ENCODE results near the gene ZNF579. TPM values are rescaled to one million over a fixed set of nuclear protein-coding genes. Genes with fewer than 3 reads are reported as not detected.

The ZNF579 gene
- total and polyA plus RNA-seq, 7 donors: 4.2 to 81.6 (median 22.9) TPM

DNA sequence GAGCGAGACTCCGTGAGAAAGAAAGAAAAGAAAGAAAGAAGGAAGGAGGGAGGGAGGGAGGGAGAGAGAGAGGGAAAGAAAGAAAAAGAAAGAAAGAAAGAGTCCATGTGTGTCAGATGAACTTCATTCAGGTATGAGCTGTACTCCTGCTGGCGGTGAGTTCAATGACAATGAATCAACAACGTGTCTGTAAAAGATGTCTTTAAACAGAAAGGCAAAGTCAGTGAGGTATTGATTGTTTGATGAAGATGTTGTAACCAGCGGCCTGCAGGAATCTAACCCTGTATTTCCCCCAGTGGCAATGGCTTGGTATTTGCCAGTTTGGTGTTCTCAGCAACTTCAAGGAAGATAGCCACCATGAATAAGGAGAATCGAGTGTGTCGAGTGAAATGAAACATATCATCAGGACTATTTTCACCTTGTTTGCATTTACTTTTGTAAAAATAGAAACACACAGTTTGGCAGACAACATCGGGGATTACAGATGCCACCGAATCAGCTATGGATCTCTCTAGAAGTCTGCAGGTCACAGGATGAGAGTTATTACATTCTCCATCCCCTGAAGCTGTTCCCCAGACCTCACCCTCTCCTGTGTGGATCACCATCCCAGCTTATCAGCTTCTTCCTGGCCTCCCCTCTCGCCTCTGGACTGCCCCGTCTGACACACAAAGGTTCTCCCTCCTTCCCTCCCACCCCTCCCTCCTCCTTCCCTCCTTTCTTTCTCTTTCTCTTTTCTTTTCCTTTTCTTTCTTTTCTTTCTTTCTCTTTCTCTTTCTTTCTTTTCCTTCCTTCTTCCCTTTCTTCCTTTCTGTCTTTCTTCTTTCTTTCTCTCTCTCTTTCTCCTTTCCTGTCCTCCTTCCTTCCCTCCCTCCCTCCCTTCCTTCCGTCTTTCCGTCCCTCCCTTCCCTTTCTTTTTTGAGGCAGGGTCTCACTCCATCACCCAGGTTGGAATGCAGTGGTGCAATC is 27.1 kb downstream of the ZNF579 start:
- no peak for TF ChIP-seq CTCF (IDR thresholded peaks at IDR 0.05)
- H3K4me3 ChIP-seq: no peak overlapping the region
- DNase-seq: no peak
- H3K9me3 ChIP-seq: no peaks in the 10 kb centered on the region
- no peaks in the 10 kb centered on the region for H3K36me3 ChIP-seq (ENCODE audit: insufficient read depth in 1 of 2, low read depth in 1 of 2)
- peaks cover 56% of the 10 kb centered on the region for H3K4me1 ChIP-seq
- intact Hi-C loops (cut with DNase I): no loop called here
- WGBS, 3 donors: 35 to 49% (median 37%) methylated on average over 13 of the region's 13 CpGs
- H3K27ac ChIP-seq: peak overlapping the region; percentile 80
- no peaks in the 10 kb centered on the region for H3K27me3 ChIP-seq (ENCODE audit: insufficient read depth in 3 of 3, low read length in 2 of 3)
- no peak for ATAC-seq

GRCh38 chr19:55552620-55553019 is 28.0 kb downstream of the ZNF579 start:
- TF ChIP-seq CTCF (IDR thresholded peaks at IDR 0.05): no peak
- Histone ChIP-seq H3K27me3 (ENCODE audit: insufficient read depth in 3 of 3, low read length in 2 of 3) (no peaks in the 10 kb centered on the region), H3K36me3 (ENCODE audit: insufficient read depth in 1 of 2, low read depth in 1 of 2) (no peaks in the 10 kb centered on the region), H3K4me3 (no peak overlapping the region), H3K9me3 (no peaks in the 10 kb centered on the region), H3K27ac (peak overlapping the region; percentile 80), H3K4me1 (peaks cover 56% of the 10 kb centered on the region)
- DNase-seq (no peak), ATAC-seq (no peak)
- 42 to 60% (median 48%) methylated on average over 13 of the region's 13 CpGs for WGBS, 3 donors
- intact Hi-C loops (cut with DNase I): no loop called here

- Histone ChIP-seq H3K27ac (peak overlapping the region; percentile 80), H3K9me3 (no peaks in the 10 kb centered on the region), H3K4me1 (peaks cover 54% of the 10 kb centered on the region), H3K4me3 (no peak overlapping the region), H3K27me3 (ENCODE audit: insufficient read depth in 3 of 3, low read length in 2 of 3) (no peaks in the 10 kb centered on the region), H3K36me3 (ENCODE audit: insufficient read depth in 1 of 2, low read depth in 1 of 2) (no peaks in the 10 kb centered on the region)
- intact Hi-C loops (cut with DNase I): no loop called here
- no peak for TF ChIP-seq CTCF (IDR thresholded peaks at IDR 0.05)
- ATAC-seq: no peak
- 69 to 85% (median 76%) methylated on average over 5 of the region's 5 CpGs for WGBS, 3 donors
- no peak for DNase-seq
These were observed 28.4 kb downstream of the ZNF579 start for GRCh38 chr19:55552206-55552605.

GRCh38 chr19:55550321-55550650 is 30.4 kb downstream of the ZNF579 start:
- Histone ChIP-seq H3K4me1 (peaks cover 66% of the 10 kb centered on the region), H3K36me3 (ENCODE audit: insufficient read depth in 1 of 2, low read depth in 1 of 2) (no peaks in the 10 kb centered on the region), H3K27me3 (ENCODE audit: insufficient read depth in 3 of 3, low read length in 2 of 3) (no peaks in the 10 kb centered on the region), H3K4me3 (peak overlapping the region; percentile 56), H3K9me3 (no peaks in the 10 kb centered on the region), H3K27ac (peak overlapping the region; percentile 94)
- no peak for ATAC-seq
- intact Hi-C loops (cut with DNase I): no loop called here
- no peak for TF ChIP-seq CTCF (IDR thresholded peaks at IDR 0.05)
- 24 to 37% (median 27%) methylated on average over 7 of the region's 7 CpGs for WGBS, 3 donors
- no peak for DNase-seq
